Uterus (tissue), 2 donors: Measurements from ENCODE around the gene EML1.

Source experiments
- POLR2A ChIP-seq, 2 donors: fragments of 450-650 bp; IDR thresholded peaks; one replicate each; pipeline ENCODE4 v1.6.1; 2016; ENCODE audit warnings: antibody characterized with exemption in 2 of 2, mild to moderate bottlenecking in 1 of 2, moderate library complexity in 1 of 2
- TF ChIP-seq, protein P1 (sequence below), 4 experiments: fragments of 200-600 bp in 2 of 4; fragments of 450-650 bp in 2 of 4; sonication (generic) in 2 of 4; IDR thresholded peaks; one replicate each; pipeline ENCODE4 v1.5.1; 2016 to 2019; ENCODE audit warnings: antibody characterized with exemption in 4 of 4, mild to moderate bottlenecking in 2 of 4, moderate library complexity in 1 of 4

- no peak for TF ChIP-seq POLR2A (IDR thresholded peaks at IDR 0.05)
- TF ChIP-seq, protein P1, sequence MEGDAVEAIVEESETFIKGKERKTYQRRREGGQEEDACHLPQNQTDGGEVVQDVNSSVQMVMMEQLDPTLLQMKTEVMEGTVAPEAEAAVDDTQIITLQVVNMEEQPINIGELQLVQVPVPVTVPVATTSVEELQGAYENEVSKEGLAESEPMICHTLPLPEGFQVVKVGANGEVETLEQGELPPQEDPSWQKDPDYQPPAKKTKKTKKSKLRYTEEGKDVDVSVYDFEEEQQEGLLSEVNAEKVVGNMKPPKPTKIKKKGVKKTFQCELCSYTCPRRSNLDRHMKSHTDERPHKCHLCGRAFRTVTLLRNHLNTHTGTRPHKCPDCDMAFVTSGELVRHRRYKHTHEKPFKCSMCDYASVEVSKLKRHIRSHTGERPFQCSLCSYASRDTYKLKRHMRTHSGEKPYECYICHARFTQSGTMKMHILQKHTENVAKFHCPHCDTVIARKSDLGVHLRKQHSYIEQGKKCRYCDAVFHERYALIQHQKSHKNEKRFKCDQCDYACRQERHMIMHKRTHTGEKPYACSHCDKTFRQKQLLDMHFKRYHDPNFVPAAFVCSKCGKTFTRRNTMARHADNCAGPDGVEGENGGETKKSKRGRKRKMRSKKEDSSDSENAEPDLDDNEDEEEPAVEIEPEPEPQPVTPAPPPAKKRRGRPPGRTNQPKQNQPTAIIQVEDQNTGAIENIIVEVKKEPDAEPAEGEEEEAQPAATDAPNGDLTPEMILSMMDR (IDR thresholded peaks at IDR 0.05) = no peak
These were observed 99.2 kb downstream of the EML1 start for GRCh38 chr14:99892406-99892805.
